NCI-H1694 treated with DMSO at 0.1 percent for 48 hours (cell line): Measurements from ENCODE around the gene ELOVL7.
"Not testable (repeated sequence)": the region's sequence is repeated elsewhere in the genome, so short reads cannot be mapped to it uniquely, and the experiment has no call there.

ENCODE experiments used
- DNase-seq: peaks from one replicate; lab custom pipeline; 2025; lab: John Stamatoyannopoulos, UW

Gene ELOVL7

DNA sequence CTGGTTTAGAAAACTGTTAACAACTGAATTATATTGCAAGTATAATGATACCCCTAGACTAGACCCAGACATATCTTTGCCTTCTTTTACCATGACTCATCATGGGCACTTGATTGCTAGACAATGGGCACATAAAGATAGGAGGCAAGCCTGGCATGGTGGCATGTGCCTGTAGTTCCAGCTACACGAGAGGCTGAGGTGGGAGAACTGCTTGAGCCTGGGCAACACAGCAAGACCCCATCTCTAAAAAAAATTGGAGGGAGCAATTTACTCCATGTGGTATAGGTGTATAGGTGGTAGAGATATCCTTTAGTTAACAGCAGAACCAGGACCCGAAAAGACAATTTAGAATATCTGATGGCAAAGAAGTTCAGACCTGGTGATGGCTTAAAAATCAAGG lies 51.6 kb downstream of the ELOVL7 start:
- DNase-seq: no peak

DNA sequence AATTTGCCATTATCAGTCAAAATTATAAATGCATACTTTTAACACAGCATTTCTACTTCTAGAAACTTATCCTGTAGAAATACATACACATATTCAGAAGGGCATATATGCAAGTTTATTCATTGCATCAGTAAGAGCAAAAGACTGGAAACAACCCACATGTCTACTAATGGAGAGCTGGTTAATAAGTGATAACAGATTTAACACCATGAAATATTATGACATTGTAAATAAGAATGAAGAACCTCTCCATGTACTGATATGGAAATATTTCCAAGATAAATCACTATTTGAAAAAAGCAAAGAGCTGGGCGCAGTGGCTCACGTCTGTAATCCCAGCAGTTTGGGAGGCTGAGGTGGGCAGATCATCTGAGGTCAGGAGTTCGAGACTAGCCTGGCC lies 54.5 kb downstream of the ELOVL7 start:
- no peak for DNase-seq

DNA sequence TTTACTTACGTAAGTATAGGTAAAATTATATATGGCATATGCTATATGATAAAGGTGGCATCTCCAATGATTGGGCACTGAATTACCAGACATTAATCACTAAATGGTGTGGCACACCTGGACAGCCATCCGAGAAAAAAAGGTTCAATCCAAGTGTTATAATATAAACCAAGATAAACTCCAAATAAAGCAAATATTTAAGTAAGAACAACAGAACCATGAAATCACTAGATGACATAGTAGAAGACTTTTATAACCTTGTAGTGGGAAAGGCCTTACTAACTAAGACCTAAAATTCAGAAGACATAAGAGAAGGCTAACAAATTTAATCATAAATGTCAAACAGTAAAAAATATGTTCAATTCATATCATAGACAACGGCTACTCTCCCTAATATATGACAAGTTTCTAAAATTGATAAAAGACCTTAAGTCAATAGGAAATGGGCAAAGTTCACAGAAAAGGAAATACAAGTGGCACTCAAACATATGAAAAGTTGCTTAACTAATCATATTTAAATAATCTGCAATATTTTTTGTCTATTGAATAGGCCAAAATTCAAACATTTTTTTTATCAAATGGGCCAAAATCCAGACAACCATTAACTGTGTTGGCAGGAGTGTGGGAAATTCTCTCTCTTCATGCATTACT lies 55.1 kb downstream of the ELOVL7 start:
- no peak for DNase-seq

DNA sequence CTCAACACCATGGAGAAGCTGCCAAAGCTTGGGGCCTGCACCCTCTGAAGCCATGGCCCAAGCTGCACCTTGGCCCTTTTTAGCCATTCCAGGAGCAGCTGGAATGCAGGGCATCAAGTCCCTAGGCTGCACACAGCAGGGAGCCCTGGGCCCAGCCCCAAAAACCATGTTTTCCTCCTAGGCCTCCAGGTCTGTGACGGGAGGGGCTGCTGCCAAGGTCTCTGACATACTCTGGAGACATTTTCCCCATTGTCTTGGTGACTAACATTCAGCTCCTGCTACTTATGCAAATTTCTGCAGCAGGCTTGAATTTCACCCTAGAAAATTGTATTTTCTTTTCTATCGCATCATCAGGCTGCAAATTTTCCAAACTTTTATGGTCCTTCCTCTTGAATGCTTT lies 64.6 kb downstream of the ELOVL7 start:
- DNase-seq: no peak

DNA sequence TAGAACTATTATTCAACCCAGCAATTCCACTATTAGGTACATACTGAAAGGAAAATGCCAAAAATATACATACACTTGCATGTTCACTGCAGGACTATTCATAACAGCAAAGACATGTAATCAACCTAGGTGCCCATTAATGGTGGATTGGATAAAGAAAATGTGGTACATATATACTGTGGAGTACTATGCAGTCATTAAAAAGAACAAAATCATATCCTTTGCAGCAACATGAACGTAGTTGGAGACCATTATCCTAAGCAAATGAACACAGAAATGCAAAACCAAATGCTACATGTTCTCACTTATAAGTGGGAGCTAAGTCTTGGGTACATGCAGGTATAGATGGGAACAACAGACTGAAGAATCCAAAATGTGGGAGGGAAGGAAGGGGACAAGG lies 67.7 kb downstream of the ELOVL7 start:
- no peak for DNase-seq

DNA sequence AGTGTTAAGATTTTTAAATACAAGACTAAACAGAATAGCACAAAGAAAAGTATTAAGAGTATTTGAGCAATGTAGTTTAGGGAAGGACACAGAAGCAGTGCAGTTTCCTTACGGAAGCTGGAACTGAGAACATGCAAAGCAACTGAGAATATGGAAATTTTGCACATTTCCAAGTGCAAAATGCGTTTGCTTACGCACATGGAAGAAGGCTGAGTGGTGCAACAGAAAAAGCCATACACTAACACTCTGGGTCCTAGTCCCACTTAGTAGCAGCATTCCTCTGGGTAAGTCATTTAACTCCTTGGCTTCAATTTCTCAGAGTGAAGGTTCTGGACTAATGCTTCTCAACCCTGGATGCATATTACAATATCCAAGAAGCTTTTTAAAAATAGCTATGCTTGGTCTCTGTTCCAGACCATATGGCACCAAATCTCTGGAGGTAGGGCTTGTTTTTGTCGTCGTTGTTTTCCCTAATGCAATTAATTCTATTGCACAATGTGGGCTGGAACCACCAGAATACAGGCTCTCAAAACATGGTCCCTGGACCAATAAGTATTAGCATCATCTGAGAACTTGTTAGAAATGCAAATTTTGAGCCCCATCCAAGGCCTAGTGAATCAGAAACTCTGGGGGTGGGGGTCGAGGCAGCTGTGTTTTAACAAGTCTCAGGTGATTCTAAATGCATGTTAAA lies 78.9 kb downstream of the ELOVL7 start:
- no peak for DNase-seq

DNA sequence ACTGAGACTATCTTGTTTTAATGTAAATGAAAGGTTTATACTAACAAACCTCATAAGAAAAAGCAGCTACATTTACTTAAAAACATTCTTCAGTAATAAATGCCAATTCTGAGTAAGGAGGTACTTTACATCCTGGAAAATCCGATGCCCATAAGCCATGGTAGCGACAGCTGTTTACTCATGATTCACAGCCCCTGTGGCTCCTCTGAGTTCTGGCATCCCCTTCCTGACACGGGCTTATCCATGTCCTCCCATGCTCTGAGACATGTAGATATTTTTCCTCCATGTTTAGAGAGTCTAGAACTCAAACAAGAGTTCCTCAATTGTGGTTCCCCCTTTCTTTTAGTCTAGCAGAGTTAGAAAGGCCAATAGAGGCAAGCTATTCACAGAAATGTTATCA lies 81.0 kb downstream of the ELOVL7 start:
- DNase-seq: no peak

DNA sequence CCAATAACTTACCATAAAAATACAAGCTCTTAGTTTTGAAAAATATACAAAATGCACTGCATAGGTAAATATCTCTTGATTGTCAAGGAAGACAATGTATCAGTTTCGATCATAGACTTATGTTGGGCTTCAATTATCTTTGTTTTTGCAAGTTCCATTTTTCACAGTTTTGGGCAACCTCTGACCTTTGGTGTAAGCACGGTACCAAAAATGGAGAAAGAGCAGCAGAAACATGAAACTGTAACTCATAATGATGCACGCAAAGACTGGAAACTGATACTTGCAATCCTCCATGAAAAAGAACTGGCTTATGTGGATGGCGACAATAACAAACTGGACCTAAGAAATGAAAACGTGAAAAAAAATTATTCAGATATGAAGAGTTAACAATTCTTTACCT lies 89.6 kb downstream of the ELOVL7 start:
- DNase-seq: no peak

DNA sequence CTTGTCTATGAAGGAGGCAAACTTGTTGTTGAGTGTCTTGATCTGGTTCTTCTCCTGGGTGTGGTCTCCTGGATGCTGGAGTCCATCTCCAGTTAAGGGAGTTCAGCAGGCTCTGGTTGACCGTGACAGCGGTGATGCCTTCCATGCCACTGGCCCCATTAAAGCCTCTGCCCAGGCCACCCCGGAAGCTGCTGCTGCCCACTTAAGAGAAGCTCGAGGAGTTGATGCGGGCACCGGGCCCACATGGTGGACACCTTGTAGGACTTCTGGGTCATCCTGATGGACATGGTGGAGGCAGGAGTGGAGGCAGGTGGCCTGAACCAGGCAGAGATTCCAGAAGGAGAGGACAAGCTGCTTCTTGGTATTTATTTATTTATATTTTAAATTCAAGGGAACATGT lies 99.4 kb downstream of the ELOVL7 start:
- no peak for DNase-seq

DNA sequence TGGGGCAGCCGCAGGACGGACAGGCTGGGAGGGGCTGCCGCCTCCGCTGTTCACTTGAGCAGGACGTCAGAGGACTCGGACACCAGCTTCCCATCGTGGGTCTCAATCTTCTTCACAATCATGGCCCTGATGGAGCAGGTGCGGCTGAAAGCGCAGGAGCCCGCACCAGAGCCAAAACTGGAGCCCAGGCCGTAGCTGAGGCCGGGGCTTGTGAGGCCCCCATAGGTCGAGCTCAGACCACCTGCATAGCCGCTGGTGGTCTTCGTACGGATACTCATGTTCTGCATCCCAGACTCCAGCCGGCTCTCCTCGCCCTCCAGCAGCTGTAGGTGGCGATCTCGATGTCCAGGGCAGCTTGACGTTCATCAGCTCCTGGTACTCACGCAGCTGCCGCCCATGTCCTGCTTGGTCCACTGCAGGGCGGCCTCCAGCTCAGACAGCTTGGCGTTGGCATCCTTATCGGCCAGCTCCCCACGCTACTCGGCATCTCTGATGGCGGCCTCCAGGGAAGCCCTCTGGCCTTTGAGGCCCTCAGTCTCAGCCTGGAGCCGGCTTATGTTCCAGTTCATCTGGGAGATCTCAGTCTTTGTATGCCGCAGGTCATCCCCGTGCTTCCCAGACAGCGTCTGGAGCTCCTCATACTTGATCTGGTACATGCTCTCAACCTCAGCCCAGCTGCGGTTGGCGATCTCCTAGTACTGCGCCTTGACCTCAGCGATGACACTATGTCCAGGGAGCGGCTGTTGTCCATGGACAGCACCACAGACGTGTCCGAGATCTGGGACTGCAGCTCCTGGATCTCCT lies 100.4 kb downstream of the ELOVL7 start:
- no peak for DNase-seq

DNA sequence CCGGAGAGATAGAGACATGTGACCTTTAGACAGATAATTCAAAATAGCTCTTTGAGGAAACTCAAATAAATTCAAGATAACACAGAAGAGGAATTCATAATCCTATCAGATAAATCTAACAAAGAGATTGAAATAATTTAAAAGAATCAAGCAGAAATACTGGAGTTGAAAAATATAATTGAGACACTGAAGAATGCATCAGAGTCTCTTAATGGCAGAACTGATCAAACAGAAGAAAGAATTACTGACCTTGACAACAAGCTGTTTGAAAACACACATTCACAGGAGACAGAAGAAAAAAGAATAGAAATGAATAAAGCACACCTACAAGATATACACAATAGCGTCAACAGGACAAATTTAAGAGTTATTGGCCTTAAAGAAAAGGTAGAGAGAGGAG lies 103.7 kb downstream of the ELOVL7 start:
- DNase-seq: no peak

DNA sequence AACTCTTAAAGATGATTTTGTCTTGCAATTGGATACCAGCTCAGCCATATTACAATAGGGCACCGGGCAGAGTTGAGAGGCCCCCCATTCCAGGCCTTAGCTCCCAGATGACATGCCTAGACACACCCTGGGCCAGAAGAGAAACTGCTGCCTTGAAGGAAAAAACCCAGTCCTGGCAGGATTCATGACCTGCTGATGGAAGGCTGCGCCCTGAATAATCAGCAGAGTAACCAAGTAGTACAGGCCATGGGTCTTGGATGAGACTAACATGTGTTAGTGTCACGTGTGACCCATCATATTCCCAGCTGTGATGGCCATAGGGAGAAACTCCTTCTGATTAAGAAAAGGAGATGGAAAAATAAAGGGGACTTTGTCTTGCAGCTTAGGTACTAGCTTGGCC lies 105.1 kb downstream of the ELOVL7 start:
- DNase-seq: no peak

DNA sequence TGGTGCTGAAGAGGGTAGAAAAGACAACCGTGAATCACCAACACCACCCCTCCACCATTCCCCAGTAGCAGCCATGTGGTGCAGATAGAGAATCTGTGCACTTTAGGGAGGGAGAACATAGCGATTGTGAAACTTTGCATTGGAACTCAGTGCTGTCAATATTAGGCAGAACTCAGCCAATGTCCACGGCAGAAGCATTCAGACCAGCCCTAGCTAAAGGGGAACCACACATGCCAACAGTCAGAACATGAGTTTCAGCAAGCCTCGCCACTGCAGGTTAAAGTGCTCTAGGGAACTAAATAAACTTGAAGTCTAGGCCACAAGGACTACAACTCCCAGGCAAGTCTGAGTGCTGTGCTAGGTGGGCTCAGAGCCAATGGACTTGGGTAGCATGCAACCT lies 105.6 kb downstream of the ELOVL7 start:
- no peak for DNase-seq

DNA sequence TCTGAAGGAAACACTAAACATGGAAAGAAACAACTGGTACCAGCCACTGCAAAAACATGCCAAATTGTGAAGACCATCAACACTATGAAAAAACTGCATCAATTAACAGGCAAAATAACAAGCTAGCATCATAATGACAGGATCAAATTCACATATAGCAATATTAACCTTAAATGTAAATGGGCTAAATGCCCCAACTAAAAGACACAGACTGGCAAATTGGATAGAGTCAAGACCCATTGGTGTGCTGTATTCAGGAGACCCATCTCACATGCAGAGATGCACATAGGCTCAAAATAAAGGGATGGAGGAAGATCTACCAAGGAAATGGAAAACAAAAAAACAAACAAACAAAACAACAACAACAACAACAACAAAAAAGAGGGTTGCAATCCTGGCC lies 113.2 kb downstream of the ELOVL7 start:
- DNase-seq: not testable (repeated sequence)

DNA sequence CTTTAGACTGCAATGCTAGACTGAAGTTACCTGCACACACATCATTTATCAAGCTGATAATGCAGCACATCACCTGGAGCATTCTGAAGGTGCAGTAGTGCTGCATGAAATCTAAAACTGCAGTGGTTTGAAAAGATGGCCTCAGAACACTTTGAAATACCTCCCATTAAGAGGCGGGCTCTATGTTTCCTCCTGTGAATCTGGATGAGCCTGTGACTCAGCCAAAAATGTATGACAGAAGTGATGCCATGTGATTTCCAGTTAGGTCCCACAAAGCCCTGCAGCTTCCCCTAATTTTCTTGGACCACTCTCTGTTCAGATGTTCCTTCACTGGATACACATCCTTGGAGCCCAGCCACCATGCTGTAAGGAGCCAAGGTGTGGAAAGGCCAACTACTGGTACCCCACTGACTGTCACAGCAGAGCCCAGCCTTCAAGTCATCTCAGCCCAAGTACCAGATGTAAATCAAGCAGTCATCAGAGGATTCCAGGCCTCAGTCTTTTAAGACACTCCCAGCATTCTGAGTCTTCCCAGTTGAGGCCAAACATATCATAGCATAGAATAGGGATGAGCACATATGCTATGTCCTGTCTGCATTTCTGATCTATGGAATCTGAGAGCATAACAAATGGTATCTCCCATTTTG lies 116.9 kb downstream of the ELOVL7 start:
- DNase-seq: no peak

DNA sequence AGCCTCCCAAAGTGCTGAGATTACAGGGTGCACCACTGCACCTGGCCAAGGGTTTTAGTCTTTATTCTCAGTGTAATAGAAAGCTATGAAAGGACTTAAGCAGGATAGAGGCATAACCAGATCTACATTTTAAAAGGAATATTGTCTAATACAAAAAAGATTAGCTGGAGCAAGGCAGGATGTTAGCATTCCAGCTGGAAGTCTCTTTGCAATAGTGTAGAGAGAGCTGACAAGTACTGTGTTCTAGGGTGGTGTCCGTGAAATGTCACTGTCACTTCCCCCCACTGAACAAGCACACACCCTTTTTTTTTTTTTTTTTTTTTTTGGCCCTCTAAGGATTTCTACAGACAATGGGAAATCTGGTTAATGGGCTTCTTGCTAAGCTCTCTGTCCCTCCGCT lies 119.9 kb downstream of the ELOVL7 start:
- no peak for DNase-seq

DNA sequence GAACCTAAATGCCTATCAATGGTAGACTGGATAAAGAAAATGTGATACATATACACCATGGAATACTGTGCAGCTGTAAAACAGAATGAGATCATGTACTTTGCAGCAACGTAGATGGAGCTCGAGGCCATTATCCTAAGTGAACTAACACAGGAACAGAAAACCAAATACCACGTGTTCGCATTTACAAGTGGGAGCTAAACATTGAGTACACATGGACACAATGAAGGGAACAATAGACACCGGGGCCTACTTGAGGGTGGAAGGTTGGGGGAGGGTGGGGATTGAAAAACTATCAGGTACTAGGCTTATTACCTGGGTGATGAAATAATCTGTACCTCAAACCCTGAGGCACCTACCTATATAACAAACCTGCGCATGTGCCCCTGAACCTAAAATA lies 121.7 kb downstream of the ELOVL7 start:
- peak; percentile 58 for DNase-seq

DNA sequence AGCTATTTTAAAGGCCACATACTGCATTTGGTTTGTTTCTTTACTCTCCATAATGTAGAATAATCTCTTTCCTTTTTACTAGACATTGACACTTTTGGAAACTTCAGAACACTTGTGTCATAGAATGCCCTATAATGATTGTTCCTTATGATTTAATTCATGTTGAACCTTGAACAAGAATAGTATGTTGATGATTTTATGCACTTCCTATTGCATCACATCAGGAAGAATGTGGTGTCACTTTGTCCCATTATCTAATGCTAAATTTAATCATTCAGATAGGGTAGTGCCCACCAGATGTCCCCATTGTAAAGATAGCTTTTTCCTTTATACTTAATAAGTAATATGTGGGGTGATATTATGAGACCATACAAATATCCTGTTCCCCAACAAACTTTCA lies 124.7 kb downstream of the ELOVL7 start:
- no peak for DNase-seq

DNA sequence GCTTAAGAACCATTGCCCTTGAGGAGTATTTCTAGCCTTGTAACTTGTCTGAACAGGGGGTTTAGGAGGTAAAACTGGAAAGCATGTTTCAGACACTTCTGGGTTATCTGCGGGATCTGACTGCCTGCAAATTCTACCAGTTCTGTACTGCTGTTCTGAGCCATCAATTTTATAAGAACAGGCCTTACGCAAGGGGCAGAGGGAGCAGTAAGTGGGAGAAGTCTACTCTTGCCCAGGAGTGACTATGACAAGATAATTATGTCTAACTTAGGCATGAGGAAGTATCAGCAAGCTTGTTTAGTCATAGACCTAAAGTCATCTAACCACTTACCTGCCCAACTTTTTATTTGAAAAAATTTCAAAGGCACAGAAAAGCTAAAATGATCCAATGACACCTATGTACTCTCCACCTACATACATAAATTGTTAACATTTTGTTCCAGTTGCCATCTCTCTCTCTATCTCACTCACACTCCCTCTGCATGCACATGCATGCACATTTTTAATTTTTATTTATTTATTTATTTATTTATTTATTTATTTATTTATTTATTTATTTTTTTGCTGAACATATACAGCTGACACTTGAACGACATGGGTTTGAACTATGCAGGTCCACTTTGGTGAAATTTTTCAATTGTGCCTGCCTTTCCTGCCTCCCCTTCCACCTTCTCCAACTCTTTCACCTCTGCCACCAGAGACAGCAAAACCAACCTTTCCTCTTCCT lies 125.7 kb downstream of the ELOVL7 start:
- no peak for DNase-seq

DNA sequence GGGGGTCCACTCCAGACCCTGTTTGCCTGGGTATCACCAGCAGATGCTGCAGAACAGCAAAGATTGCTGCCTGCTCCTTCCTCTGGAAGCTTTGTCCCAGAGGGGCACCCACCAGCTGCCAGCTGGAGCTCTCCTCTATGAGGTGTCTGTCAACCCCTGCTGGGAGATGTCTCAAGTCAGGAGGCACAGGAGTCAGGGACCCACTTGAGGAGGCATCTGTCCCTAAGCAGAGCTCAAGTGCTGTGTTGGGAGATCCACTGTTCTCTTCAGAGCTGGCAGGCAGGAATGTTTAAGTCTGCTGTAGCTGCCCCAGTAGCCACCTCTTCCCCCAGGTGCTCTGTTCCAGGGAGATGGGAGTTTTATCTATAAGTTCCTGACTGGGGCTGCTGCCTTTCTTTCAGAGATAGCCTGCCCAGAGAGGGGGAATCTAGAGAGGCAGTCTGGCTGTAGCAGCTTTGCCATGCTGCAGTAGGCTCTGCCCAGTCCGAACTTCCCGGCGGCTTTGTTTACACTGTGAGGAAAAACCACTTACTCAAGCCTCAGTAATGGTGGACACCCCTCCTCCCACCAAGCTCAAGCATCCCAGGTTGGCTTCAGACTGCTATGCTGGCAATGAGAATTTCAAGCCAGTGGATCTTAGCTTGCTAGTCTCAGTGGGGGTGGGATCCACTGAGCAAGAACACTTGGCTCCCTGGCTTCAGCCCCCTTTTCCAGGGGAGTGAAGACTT lies 128.7 kb downstream of the ELOVL7 start:
- not testable (repeated sequence) for DNase-seq

DNA sequence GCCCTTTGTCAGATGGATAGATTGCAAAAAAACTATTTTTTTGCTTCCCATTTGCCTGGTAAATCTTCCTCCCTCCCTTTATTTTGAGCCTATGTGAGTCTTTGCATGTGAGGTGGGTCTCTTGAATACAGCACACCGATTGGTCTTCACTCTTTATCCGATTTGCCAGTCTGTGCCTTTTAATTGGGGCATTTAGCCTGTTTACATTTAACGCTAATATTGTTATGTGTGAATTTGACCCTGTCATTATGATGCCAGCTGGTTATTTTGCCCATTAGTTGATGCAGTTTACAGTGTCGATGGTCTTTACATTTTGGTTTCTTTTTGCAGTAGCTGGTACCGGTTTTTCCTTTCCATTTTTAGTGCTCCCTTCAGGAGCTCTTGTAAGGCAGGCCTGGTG lies 131.1 kb downstream of the ELOVL7 start:
- DNase-seq: no peak
